H1 (cell line): ENCODE measurements around the gene ZNF33A. TPM values are rescaled to one million over a fixed set of nuclear protein-coding genes. Genes with fewer than 3 reads are reported as not detected.

Experiments used
- CTCF ChIA-PET: fragments of 300-600 bp; sonication (Branson Sonifier 250); formaldehyde crosslinking; loops from one replicate; lab custom pipeline; 2021; ENCODE audit not compliant: partially characterized antibody; lab: Charles Lee
- POLR2A ChIA-PET: fragments of 300-600 bp; sonication (Branson Sonifier 250); formaldehyde crosslinking; loops from one replicate; lab custom pipeline; 2021; ENCODE audit warnings: inconsistent platforms; ENCODE audit not compliant: partially characterized antibody; lab: Charles Lee
- DNase-seq, 2 experiments: peaks; one replicate each; pipeline versions ENCODE4 v3.0.0 to v3.0.0-alpha.2; 2010 to 2022; ENCODE audit warnings: low spot score in 2 of 2, low read depth in 1 of 2, mixed read lengths in 1 of 2
- FAIRE-seq: peaks from 2 replicates; lab custom pipeline; 2011; peaks lifted over from hg19 to GRCh38; lab: Jason Lieb, UNC
- H2AFZ ChIP-seq: 2 replicates; pipeline ENCODE4 v1.8.1; 2012; ENCODE audit warnings: low read length, inconsistent platforms
- H2AK5ac ChIP-seq: 2 replicates; pipeline ENCODE4 v1.6.1; 2013; ENCODE audit warnings: low read depth, low read length
- H2BK120ac ChIP-seq: replicated peaks from 2 replicates; pipeline ENCODE3; 2013; ENCODE audit warnings: low read depth, low read length, inconsistent platforms
- H2BK12ac ChIP-seq: 2 replicates; pipeline ENCODE4 v1.6.1; 2013; ENCODE audit warnings: low read depth, low read length
- H2BK15ac ChIP-seq: 2 replicates; pipeline ENCODE4 v1.6.1; 2013; ENCODE audit warnings: low read length
- H2BK20ac ChIP-seq: 2 replicates; pipeline ENCODE4 v1.6.1; 2013; ENCODE audit warnings: low read length
- H2BK5ac ChIP-seq: 2 replicates; pipeline ENCODE4 v1.6.1; 2013; ENCODE audit warnings: low read depth, low read length
- H3K14ac ChIP-seq: 2 replicates; pipeline ENCODE4 v1.6.1; 2013; ENCODE audit warnings: inconsistent platforms; ENCODE audit not compliant: insufficient read length
- H3K18ac ChIP-seq: 2 replicates; pipeline ENCODE4 v1.6.1; 2013; ENCODE audit warnings: low read length; ENCODE audit errors: extremely low read depth
- H3K23ac ChIP-seq: 2 replicates; pipeline ENCODE4 v1.6.1; 2013; ENCODE audit warnings: inconsistent platforms; ENCODE audit not compliant: insufficient read length
- H3K23me2 ChIP-seq: 2 replicates; pipeline ENCODE4 v1.6.1; 2013; ENCODE audit warnings: low read depth, low read length
- H3K27ac ChIP-seq: 2 replicates; pipeline ENCODE4 v1.6.1; 2011; ENCODE audit warnings: low read depth, low read length, inconsistent platforms
- H3K27me3 ChIP-seq, 4 experiments: replicated peaks in 1 of 4; 1 replicate in 1 of 4; 2 replicates in 3 of 4; pipeline versions ENCODE4 v1.6.1 to v1.8.1; 2011 to 2013; ENCODE audit warnings: low read length in 3 of 4, mild to moderate bottlenecking in 3 of 4, inconsistent platforms in 2 of 4, mixed read lengths in 2 of 4, moderate library complexity in 1 of 4; ENCODE audit not compliant: control insufficient read depth in 3 of 4, insufficient read depth in 3 of 4; ENCODE audit errors: extremely low read depth in 1 of 4
- H3K36me3 ChIP-seq, 4 experiments: 2 replicates each; pipeline versions ENCODE4 v1.6.1 to v1.8.1; 2011 to 2013; ENCODE audit warnings: mild to moderate bottlenecking in 4 of 4, low read length in 3 of 4, moderate library complexity in 2 of 4, control low read depth in 1 of 4, inconsistent platforms in 1 of 4; ENCODE audit not compliant: insufficient read depth in 4 of 4, control insufficient read depth in 2 of 4
- H3K4ac ChIP-seq: replicated peaks from 2 replicates; pipeline ENCODE3; 2013; ENCODE audit warnings: low read length, low read depth, mixed read lengths, inconsistent platforms; ENCODE audit not compliant: insufficient read length
- H3K4me1 ChIP-seq, 4 experiments: replicated peaks in 1 of 4; 1 replicate in 1 of 4; 2 replicates in 3 of 4; pipeline versions ENCODE4 v1.6.1 to v1.8.1; 2011 to 2013; ENCODE audit warnings: low read length in 3 of 4, inconsistent platforms in 2 of 4, mixed read lengths in 1 of 4; ENCODE audit not compliant: insufficient read depth in 4 of 4, control insufficient read depth in 3 of 4
- H3K4me2 ChIP-seq, 2 experiments: 2 replicates each; pipeline versions ENCODE4 v1.6.1 to v1.8.1; 2011 to 2013; ENCODE audit warnings: low read depth in 2 of 2, low read length in 2 of 2, control low read depth in 1 of 2, inconsistent platforms in 1 of 2, mild to moderate bottlenecking in 1 of 2; ENCODE audit not compliant: insufficient read depth in 1 of 2
- H3K4me3 ChIP-seq, 4 experiments: fragments of 200-600, 300-600 bp in 1 of 4; sonication (generic), shearing (Covaris generic), sonication (Bioruptor Twin) in 1 of 4; 2 replicates each; pipeline versions ENCODE4 v1.5.1 to v1.8.1; 2011 to 2016; ENCODE audit warnings: low read length in 4 of 4, low read depth in 3 of 4, control low read depth in 2 of 4, inconsistent platforms in 2 of 4, mild to moderate bottlenecking in 2 of 4, mixed read lengths in 1 of 4, moderate library complexity in 1 of 4; ENCODE audit not compliant: insufficient read depth in 2 of 4; ENCODE audit errors: extremely low read depth in 1 of 4
- H3K56ac ChIP-seq: replicated peaks from 2 replicates; pipeline ENCODE3; 2013; ENCODE audit warnings: low read depth, mild to moderate bottlenecking, mixed read lengths, low read length, inconsistent platforms; ENCODE audit not compliant: insufficient read length
- H3K79me1 ChIP-seq: 2 replicates; pipeline ENCODE4 v1.6.1; 2013; ENCODE audit warnings: low read depth, low read length, control low read depth
- H3K79me2 ChIP-seq, 2 experiments: 2 replicates each; pipeline versions ENCODE4 v1.6.1 to v1.8.1; 2012 to 2013; ENCODE audit warnings: low read length in 2 of 2, mild to moderate bottlenecking in 2 of 2, inconsistent platforms in 1 of 2; ENCODE audit not compliant: insufficient read depth in 2 of 2, control insufficient read depth in 1 of 2
- H3K9ac ChIP-seq, 4 experiments: replicated peaks in 1 of 4; 1 replicate in 1 of 4; 2 replicates in 3 of 4; pipeline versions ENCODE4 v1.6.1 to v1.8.1; 2011 to 2013; ENCODE audit warnings: low read depth in 3 of 4, low read length in 3 of 4, control low read depth in 2 of 4, mild to moderate bottlenecking in 2 of 4, moderate library complexity in 2 of 4, inconsistent platforms in 1 of 4; ENCODE audit errors: extremely low read depth in 1 of 4
- H3K9me3 ChIP-seq, 2 experiments: 2 replicates each; pipeline versions ENCODE4 v1.6.1 to v1.8.1; 2012 to 2013; ENCODE audit warnings: mild to moderate bottlenecking in 2 of 2, moderate library complexity in 2 of 2, control low read depth in 1 of 2, inconsistent platforms in 1 of 2, low read depth in 1 of 2, low read length in 1 of 2, mixed read lengths in 1 of 2; ENCODE audit not compliant: insufficient read depth in 2 of 2
- H4K20me1 ChIP-seq, 2 experiments: replicated peaks in 1 of 2; 2 replicates each; pipeline versions ENCODE3 to v1.8.1; 2011 to 2013; ENCODE audit warnings: inconsistent platforms in 2 of 2, low read length in 2 of 2, mild to moderate bottlenecking in 1 of 2; ENCODE audit not compliant: insufficient read depth in 2 of 2, control insufficient read depth in 1 of 2
- H4K5ac ChIP-seq: 2 replicates; pipeline ENCODE4 v1.6.1; 2013; ENCODE audit warnings: low read length, low read depth, mixed read lengths, inconsistent platforms; ENCODE audit not compliant: insufficient read length
- H4K8ac ChIP-seq: 2 replicates; pipeline ENCODE4 v1.8.0; 2013; ENCODE audit warnings: mild to moderate bottlenecking, moderate library complexity, low read length, inconsistent platforms; ENCODE audit not compliant: insufficient read depth; ENCODE audit errors: extremely low read depth
- H4K91ac ChIP-seq: replicated peaks from 2 replicates; pipeline ENCODE3; 2013; ENCODE audit warnings: low read length, mixed read lengths, inconsistent platforms; ENCODE audit not compliant: insufficient read length
- TAF1 ChIP-seq: IDR thresholded peaks from 2 replicates; pipeline ENCODE4 v1.6.1; 2011; ENCODE audit warnings: mild to moderate bottlenecking, low read depth, low read length
- TCF12 ChIP-seq: IDR thresholded peaks from 2 replicates; pipeline ENCODE4 v1.6.1; 2011; ENCODE audit warnings: low read depth, mild to moderate bottlenecking, low read length
- polyA plus RNA-seq, 7 experiments: library from polyadenylated mRNA; depleted of rRNA in 3 of 7; stranded (reverse) in 5 of 7; unstranded in 2 of 7; fragments of >200 nt in 5 of 7; fragments of 200-250 nt in 2 of 7; gene quantifications; 1 replicate in 5 of 7; 2 replicates in 1 of 7; 4 replicates in 1 of 7; pipeline versions ENCODE4 v1.2.1 to v1.2.3, GENCODE V29; 2011 to 2013; ENCODE audit warnings: missing spikeins in 2 of 7, mixed read lengths in 2 of 7
- total RNA-seq: library from RNA; stranded (reverse); fragmentation: NEBNext Ultra II Directional; extraction: Animal tissue kit (Norgen Biotek cat#: 25700); gene quantifications from 2 replicates; pipeline ENCODE4 v1.2.1, GENCODE V29; 2021

The ZNF33A gene
- total and polyA plus RNA-seq, 2 of the 8 experiments (the other 6 are each of a cell fraction or from before 2014, with no cell fraction given): 6.0 to 48.3 TPM

DNA sequence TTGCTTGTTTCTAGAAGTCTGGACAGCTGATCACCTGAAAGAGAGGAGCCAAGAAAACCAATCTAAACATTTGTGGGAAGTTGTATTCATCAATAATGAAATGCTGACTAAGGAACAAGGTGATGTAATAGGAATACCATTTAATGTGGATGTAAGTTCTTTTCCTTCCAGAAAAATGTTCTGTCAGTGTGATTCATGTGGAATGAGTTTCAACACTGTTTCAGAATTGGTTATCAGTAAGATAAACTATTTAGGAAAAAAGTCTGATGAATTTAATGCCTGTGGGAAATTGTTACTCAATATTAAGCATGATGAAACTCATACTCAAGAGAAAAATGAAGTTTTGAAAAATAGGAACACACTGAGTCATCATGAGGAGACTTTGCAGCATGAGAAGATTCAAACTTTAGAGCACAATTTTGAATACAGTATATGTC is 43.9 kb downstream of the ZNF33A start:
- H4K5ac ChIP-seq: no peak overlapping the region
- no peaks in the 10 kb centered on the region for H4K20me1 ChIP-seq
- FAIRE-seq (no peak), DNase-seq (no peak)
- no peak overlapping the region for H3K18ac ChIP-seq
- H3K4me3 ChIP-seq: no peak overlapping the region
- no peak overlapping the region for H2BK15ac ChIP-seq
- no peaks in the 10 kb centered on the region for H3K4me1 ChIP-seq
- H3K79me2 ChIP-seq: no peaks in the 10 kb centered on the region
- H3K36me3 ChIP-seq: peaks cover 9 to 63% (median 30%) of the 10 kb centered on the region in 4 experiments; a peak in 6 of 8 replicates
- no peak overlapping the region for H2BK120ac ChIP-seq
- no peaks in the 10 kb centered on the region for H3K23me2 ChIP-seq
- H3K9me3 ChIP-seq: peaks cover 57 to 58% of the 10 kb centered on the region in 2 experiments
- H3K9ac ChIP-seq: no peak overlapping the region
- H2BK12ac ChIP-seq: no peak overlapping the region
- H3K27ac ChIP-seq: no peak overlapping the region
- H4K91ac ChIP-seq: no peak overlapping the region
- no peak overlapping the region for H3K14ac ChIP-seq
- H3K4me2 ChIP-seq: no peak overlapping the region
- ChIA-PET CTCF (no interaction called here), POLR2A (no interaction called here)
- H2AFZ ChIP-seq: no peak overlapping the region
- no peaks in the 10 kb centered on the region for H3K79me1 ChIP-seq
- H2AK5ac ChIP-seq: no peak overlapping the region
- no peak for TF ChIP-seq TCF12
- no peak for TF ChIP-seq TAF1
- H4K8ac ChIP-seq: no peak overlapping the region
- H3K4ac ChIP-seq: no peak overlapping the region
- H3K23ac ChIP-seq: no peak overlapping the region
- no peak overlapping the region for H3K56ac ChIP-seq
- H3K27me3 ChIP-seq: no peaks in the 10 kb centered on the region
- H2BK20ac ChIP-seq: no peak overlapping the region
- no peak overlapping the region for H2BK5ac ChIP-seq
